ENCODE measurements around the gene SHTN1.

The SHTN1 gene

DNA sequence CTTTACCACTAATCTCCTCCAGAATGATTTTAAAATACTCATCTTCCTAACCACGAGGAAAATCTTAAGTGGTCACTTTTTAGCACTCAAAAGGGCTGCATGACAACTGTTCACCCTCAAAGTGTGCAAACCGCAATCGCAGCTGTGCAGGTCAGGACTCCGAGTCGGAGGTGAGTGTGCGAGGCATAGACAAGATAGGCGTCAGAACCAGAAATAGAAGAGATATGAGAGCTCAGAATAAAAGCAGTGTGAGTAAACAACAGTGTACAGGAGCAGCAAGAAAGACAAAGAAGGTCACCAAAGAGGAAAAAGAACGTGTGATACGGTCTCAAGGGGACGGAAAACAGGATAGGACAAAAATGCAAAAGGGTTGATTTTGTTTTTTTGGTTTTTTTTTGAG lies 173.2 kb downstream of the SHTN1 start:
- DNase-seq, result no peak

Measured in NCI-H1436 treated with DMSO at 0.1 percent for 48 hours (cell line).